Left hindlimb (tissue), 1 donor: Measurements from ENCODE around the gene FLT1.

Source experiments
- DNase-seq: peaks from one replicate; pipeline ENCODE4 v3.0.0-alpha.2; 2018

The FLT1 gene

DNA sequence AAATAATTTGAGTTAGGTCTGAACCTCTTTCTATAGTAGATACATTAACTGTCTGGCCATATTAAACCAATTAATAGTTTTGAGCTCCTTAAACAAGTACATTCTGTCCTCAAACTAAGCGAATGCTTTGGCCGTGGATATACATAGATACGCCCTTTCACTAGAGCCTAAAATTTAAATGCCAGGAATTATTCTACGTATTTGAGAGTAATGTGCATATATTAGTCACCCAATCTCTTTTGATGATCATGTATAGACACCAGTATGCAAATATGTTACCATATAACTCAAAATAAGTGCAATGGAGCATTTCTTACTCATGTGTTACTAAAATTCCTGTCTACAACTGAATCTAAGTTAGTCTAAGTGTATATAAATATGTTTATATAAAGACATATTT is 70.4 kb downstream of the FLT1 start:
- DNase-seq, result no peak

DNA sequence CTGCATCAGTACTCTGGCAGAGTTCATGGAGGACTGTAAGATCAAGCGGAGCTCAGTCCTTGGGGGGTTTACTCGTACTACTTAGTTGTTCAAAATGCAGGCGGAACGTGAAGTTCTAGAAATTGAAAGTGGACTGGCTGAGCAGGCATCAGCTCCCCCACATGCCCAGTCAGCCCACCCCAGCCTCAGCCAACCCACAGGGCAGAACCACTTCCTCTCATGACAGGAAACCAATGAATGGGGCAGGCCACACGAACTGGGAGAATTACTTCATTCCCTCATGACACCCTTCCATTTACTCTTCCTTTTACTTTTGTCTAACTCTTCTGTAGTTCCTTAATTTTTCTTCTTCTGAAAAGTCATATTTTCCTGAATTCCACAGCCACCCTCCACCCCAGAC is 71.9 kb downstream of the FLT1 start:
- peak; percentile 48 for DNase-seq

- no peak for DNase-seq
These were observed 73.1 kb downstream of the FLT1 start for GRCh38 chr13:28421676-28422410.

- no peak for DNase-seq
These were observed 74.2 kb downstream of the FLT1 start for GRCh38 chr13:28420704-28421103.

- no peak for DNase-seq
These were observed 78.9 kb downstream of the FLT1 start for GRCh38 chr13:28415994-28416421.

DNA sequence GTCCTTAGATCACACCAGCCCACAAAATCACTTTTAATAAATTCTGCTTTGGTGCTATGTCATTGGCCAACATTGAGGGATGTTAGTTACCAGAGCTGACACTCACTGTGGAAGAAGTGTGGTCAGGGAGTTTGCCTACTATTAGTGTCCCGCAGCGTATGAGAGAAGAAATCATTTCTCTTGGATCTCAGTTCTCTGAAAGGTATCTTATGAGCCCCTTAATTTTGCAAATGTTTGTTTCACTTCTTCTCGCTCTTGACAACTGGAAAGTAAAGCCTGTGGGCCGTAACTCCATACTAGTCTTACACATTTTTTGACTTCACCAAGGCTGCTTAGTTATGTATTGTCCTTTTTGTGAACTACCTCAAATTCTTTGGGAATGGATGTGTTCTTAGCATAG is 80.9 kb downstream of the FLT1 start:
- no peak for DNase-seq

DNA sequence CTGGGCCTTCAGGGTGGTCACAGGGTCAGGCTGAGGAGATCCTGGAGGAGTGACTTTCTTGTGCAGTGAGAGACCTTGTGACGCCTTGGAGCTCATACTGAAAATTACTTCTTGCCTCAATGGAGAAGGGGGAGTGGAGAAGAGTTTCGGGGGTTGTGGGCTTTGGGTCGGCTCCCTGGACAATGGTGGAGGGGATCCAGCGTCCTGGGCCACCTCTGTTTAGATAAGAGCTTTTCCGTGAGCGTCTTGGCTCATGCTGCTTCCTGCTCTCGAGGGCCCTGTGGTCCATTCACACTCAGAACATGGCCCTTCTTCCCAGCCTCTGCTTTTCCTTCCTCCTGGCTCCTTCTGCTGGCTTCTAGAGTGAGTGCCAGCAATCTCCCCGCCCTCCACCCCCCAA is 81.9 kb downstream of the FLT1 start:
- DNase-seq, result no peak

- no peak for DNase-seq
These were observed 83.0 kb downstream of the FLT1 start for GRCh38 chr13:28411831-28412353.

DNA sequence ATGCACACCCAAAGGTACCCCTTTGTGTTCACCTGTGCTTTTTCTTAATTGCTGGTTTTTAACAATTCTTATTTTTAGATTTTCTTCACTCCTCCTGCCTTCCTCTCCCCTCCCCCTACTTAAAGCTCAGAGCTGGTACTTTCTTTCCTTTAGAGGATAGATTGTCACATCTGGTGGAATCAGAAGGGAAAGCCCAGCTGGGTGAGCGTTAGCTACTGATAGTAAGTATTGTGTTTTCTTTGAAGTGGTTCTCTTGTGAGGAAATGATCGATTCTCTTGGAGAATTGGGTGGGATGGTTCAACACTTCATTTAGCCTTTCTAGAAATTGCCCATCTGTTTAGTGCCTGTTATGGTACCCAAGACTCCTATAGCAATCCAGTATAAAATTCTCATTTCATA is 84.8 kb downstream of the FLT1 start:
- DNase-seq, result no peak

- no peak for DNase-seq
These were observed 85.3 kb downstream of the FLT1 start for GRCh38 chr13:28409648-28410047.

- DNase-seq, result no peak
These were observed 86.1 kb downstream of the FLT1 start for GRCh38 chr13:28408863-28409262.

DNA sequence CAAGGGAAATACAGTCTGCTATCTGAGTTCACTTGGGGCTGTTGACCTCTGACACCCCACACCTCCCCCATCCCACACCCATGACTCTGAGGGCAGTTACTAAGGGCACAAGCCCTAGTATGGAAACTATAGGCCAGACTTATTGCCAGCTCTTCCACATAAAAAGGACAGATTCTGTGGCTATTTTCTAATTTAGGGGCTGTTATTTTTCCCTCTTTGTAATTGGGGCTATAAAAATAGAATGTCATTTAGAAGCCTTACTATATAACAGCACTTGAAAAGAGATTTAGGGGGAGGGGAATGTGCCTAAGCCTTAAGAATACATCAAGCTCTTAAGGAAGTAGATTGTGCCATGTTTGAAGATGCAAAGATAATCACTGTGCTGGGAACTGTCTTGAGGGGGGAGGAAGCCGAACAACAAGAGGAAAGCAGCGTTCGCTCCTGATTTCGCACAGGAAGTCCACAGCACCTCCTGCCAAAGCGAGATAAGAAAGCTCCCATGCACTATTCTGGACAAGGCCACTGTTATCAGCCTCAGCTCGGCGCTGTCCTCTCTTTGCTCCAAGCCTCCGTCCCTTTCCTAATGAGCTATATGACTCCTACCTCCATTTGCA is 86.6 kb downstream of the FLT1 start:
- DNase-seq, result peak; percentile 34

GRCh38 chr13:28406733-28407266 is 88.1 kb downstream of the FLT1 start:
- no peak for DNase-seq

DNA sequence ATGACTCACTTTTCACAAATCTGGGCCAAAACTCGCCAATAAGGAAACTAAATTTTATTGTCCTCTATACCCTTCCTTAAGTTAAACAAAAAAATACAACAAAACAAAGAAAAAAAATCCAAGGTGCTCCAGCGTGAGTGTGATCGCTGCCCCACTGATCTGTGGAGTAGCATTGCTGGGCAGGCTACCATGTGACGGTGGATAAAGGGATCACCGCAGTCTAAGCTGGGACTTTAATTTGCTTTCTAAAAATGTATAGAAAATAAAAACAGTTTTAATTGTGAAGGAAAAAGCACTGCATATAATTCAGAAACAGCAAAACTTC is 92.9 kb downstream of the FLT1 start:
- DNase-seq, result no peak

- no peak for DNase-seq
These were observed 93.4 kb downstream of the FLT1 start for GRCh38 chr13:28401303-28402056.

DNA sequence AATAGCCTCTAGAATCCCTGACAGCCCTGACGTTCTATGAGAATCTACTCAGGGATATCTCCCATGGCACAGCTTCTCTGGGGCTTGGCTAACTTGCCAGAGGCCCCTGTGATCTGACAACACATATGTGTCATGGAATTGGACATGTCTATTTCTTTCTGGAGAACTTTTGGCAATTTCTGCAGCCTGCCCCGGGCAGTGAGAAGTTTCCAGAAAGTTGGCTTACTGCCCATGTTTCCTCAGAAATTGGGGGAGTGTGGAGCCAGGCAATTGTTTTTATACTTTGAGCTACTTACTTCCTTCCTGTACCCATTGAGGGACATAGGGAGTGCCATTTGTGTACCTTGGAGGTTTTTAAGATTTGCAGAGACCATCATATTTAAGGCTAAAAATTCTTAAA is 98.9 kb downstream of the FLT1 start:
- no peak for DNase-seq

DNA sequence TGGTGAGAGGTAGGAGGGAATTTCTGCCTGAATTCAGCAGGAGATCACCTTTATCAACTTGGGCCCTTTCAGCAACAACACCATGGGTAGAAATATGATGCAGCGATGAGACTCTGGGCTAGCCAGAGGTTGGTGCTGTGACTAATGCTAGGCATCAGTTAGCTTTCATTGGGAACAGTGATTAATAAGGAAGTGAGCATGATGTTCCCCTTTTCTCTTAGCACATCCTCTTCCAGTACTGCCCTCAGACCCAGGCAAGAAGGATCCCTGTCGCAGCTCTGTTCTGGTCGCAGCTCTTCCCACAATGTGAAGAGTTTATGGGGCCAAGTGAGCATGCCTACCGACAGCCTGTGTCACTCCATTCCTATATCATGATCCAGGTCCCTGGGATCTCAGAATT is 100.5 kb downstream of the FLT1 start:
- no peak for DNase-seq

- no peak for DNase-seq
These were observed 101.9 kb downstream of the FLT1 start for GRCh38 chr13:28392896-28393505.

DNA sequence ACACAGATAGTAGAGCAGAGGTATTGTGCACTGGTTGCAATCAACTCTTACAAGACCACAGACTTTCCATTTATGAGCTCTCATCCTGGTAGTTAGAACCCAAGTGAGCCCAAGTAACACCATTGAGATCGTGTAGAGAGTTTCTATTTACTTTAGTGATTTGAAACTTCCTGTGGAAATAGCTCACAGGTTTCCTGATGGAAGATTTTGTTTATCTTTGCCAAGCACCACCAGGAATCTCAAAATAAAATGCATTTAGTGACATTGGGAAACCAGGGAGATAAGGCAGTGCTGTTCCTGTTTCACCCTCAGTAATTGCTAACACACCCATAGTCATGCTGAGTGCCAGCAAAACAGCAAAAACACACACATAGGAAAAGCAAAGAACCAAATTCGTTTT is 102.5 kb downstream of the FLT1 start:
- DNase-seq, result no peak

DNA sequence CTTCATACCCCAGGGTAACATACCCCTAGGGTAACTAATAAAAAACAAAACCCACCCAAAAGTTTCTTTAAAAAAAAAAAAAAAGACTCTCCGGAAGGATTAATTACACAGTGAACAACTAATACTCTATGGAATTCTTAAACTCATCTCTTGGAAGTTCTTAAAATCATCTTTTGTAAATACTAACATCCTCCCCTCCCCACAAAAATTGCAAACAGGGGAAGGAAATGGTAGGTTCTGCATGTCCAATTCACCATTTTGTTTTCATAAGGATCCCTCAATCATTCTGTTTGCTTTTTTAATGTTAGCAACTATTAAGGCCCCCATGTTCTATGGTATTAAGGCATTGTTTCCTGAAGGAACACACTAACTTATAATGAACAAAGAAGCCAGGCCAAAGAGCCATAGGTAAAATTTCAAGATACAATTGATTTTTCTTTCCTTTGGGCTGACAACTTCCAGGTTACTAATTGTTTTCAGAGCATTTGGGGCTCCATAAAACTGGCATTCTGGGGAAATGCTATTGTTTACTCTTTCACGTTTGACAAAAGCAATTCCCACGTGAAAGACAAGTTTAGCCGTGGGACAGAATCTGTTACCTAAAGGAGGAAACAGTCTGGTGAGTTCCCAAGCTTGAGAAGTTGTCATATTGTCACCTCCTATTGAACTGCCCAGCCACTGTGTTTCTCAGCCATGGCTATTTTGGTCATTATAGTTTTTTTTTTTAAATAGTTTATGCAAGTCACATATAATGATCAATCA is 107.0 kb downstream of the FLT1 start:
- no peak for DNase-seq

- no peak for DNase-seq
These were observed 109.6 kb downstream of the FLT1 start for GRCh38 chr13:28385362-28385761.

- DNase-seq, result no peak
These were observed 110.1 kb downstream of the FLT1 start for GRCh38 chr13:28384789-28385188.

- no peak for DNase-seq
These were observed 114.6 kb downstream of the FLT1 start for GRCh38 chr13:28380319-28380718.
